ENCODE measurements around the gene ARHGEF12.

The ARHGEF12 gene

GRCh38 chr11:120514541-120515121 is 178.4 kb downstream of the ARHGEF12 start:
- Histone ChIP-seq H3K4me3 (ENCODE audit: low read length) (no peak overlapping the region), H3K27me3 (ENCODE audit: low read depth, low read length) (peaks cover 14% of the 10 kb centered on the region)

GRCh38 chr11:120515186-120515723 is 179.0 kb downstream of the ARHGEF12 start:
- no peak for TF ChIP-seq CTCF (IDR thresholded peaks at IDR 0.05; ENCODE audit: low read depth, low read length)
- no peak for TF ChIP-seq EZH2phosphoT487 (IDR thresholded peaks at IDR 0.05; ENCODE audit: low read depth)
- H3K4me2 ChIP-seq (ENCODE audit: low read length) = no peak overlapping the region
- no peak overlapping the region for H3K4me3 ChIP-seq (ENCODE audit: low read length)
- no peak overlapping the region for H2AFZ ChIP-seq (ENCODE audit: low read depth, low read length)
- H3K4me1 ChIP-seq (ENCODE audit: low read length) = 0 out of 2 replicates have a peak, but pooled peaks cover 2% of the 10 kb centered on the region
- H3K9ac ChIP-seq (ENCODE audit: low read length) = no peak overlapping the region
- peaks cover 13% of the 10 kb centered on the region for H3K27me3 ChIP-seq (ENCODE audit: low read depth, low read length)
- no peaks in the 10 kb centered on the region for H4K20me1 ChIP-seq (ENCODE audit: insufficient read depth, low read length)
- H3K79me2 ChIP-seq (ENCODE audit: low read length) = no peaks in the 10 kb centered on the region
- H3K36me3 ChIP-seq (replicated peaks; ENCODE audit: low read depth, low read length) = no peaks in the 10 kb centered on the region
- H3K27ac ChIP-seq (ENCODE audit: low read length) = no peak overlapping the region
- no peaks in the 10 kb centered on the region for H3K9me3 ChIP-seq (ENCODE audit: insufficient read depth, low read length)

More at GRCh38 chr11:120514541-120515121, 178.4 kb downstream of the ARHGEF12 start:
- no peaks in the 10 kb centered on the region for H3K9me3 ChIP-seq (ENCODE audit: insufficient read depth, low read length)
- H2AFZ ChIP-seq (ENCODE audit: low read depth, low read length) = no peak overlapping the region
- no peaks in the 10 kb centered on the region for H3K79me2 ChIP-seq (ENCODE audit: low read length)
- 0 out of 2 replicates have a peak, but pooled peaks cover 2% of the 10 kb centered on the region for H3K4me1 ChIP-seq (ENCODE audit: low read length)
- H3K27ac ChIP-seq (ENCODE audit: low read length) = no peak overlapping the region
- no peaks in the 10 kb centered on the region for H3K36me3 ChIP-seq (replicated peaks; ENCODE audit: low read depth, low read length)
- TF ChIP-seq EZH2phosphoT487 (IDR thresholded peaks at IDR 0.05; ENCODE audit: low read depth) = no peak
- TF ChIP-seq CTCF (IDR thresholded peaks at IDR 0.05; ENCODE audit: low read depth, low read length) = no peak
- no peak overlapping the region for H3K9ac ChIP-seq (ENCODE audit: low read length)
- no peak overlapping the region for H3K4me2 ChIP-seq (ENCODE audit: low read length)
- no peaks in the 10 kb centered on the region for H4K20me1 ChIP-seq (ENCODE audit: insufficient read depth, low read length)

- peaks cover 7% of the 10 kb centered on the region for H3K27me3 ChIP-seq (ENCODE audit: low read depth, low read length)
- no peaks in the 10 kb centered on the region for H4K20me1 ChIP-seq (ENCODE audit: insufficient read depth, low read length)
- no peaks in the 10 kb centered on the region for H3K9me3 ChIP-seq (ENCODE audit: insufficient read depth, low read length)
- no peak overlapping the region for H3K4me2 ChIP-seq (ENCODE audit: low read length)
- no peak overlapping the region for H3K4me3 ChIP-seq (ENCODE audit: low read length)
- no peaks in the 10 kb centered on the region for H3K79me2 ChIP-seq (ENCODE audit: low read length)
- H3K36me3 ChIP-seq (replicated peaks; ENCODE audit: low read depth, low read length) = no peaks in the 10 kb centered on the region
- no peak overlapping the region for H2AFZ ChIP-seq (ENCODE audit: low read depth, low read length)
- TF ChIP-seq EZH2phosphoT487 (IDR thresholded peaks at IDR 0.05; ENCODE audit: low read depth) (no peak), CTCF (IDR thresholded peaks at IDR 0.05; ENCODE audit: low read depth, low read length) (no peak)
- H3K4me1 ChIP-seq (ENCODE audit: low read length) = no peaks in the 10 kb centered on the region
- H3K9ac ChIP-seq (ENCODE audit: low read length) = no peak overlapping the region
- H3K27ac ChIP-seq (ENCODE audit: low read length) = no peak overlapping the region
Observed at GRCh38 chr11:120516461-120517389, 180.5 kb downstream of the ARHGEF12 start.

DNA sequence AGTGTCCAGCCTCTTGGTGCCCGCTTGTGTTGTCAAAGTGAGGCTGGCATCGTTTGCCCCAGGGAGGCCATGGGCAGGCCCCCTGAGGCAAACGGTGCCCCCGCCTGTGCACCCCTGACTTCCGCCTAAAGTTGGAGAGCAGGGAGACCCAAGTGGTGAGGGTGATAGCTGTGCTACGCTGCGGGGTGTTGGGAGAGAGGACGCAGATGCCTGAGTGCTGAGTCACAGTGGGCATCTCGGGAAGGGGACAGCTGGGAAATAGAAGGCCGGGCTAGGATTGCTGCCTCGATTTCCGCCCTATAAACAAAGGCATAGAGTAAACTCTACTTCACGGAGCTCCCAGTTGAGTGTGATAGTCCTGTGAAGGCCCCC is 181.2 kb downstream of the ARHGEF12 start:
- Histone ChIP-seq H3K27ac (ENCODE audit: low read length) (no peak overlapping the region), H3K4me2 (ENCODE audit: low read length) (no peak overlapping the region), H3K4me3 (ENCODE audit: low read length) (no peak overlapping the region), H3K4me1 (ENCODE audit: low read length) (no peaks in the 10 kb centered on the region), H3K79me2 (ENCODE audit: low read length) (no peaks in the 10 kb centered on the region), H4K20me1 (ENCODE audit: insufficient read depth, low read length) (no peaks in the 10 kb centered on the region), H3K9ac (ENCODE audit: low read length) (no peak overlapping the region), H3K27me3 (ENCODE audit: low read depth, low read length) (peaks cover 7% of the 10 kb centered on the region), H2AFZ (ENCODE audit: low read depth, low read length) (no peak overlapping the region), H3K36me3 (replicated peaks; ENCODE audit: low read depth, low read length) (no peaks in the 10 kb centered on the region), H3K9me3 (ENCODE audit: insufficient read depth, low read length) (no peaks in the 10 kb centered on the region)
- TF ChIP-seq CTCF (IDR thresholded peaks at IDR 0.05; ENCODE audit: low read depth, low read length) = no peak
- TF ChIP-seq EZH2phosphoT487 (IDR thresholded peaks at IDR 0.05; ENCODE audit: low read depth) = no peak

Data from OCI-LY3 (cell line).